Measurements from ENCODE around the gene ME3.

ME3 gene

DNA sequence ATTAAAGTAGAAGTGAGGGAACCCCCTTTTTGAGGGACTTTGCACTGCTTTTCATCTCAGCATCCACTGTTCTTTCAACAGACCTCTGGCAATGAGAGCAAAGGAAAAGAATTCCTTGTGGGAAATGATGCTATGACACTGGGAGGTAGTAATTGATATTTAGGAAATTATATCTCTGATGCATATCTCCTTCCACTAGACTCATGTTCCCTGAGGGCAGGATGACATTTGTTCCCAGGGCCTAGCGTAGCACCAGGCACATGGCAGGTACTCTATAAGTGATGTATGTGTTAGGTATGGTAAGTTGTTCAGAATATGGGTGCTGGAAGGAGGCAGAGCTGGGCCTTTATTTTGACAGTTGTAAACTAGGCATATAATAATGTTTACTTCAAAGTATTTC lies 154.9 kb downstream of the ME3 start:
- no peak for TF ChIP-seq CTCF (IDR thresholded peaks at IDR 0.05)
- H3K4me3 ChIP-seq = no peak overlapping the region

GRCh38 chr11:86515297-86516094 lies 156.9 kb downstream of the ME3 start:
- no peaks in the 10 kb centered on the region for H3K9me3 ChIP-seq
- DNase-seq = no peak
- H3K27ac ChIP-seq = peak overlapping the region; percentile 18 to 34
- TF ChIP-seq CTCF (IDR thresholded peaks at IDR 0.05) = no peak
- intact Hi-C loops (cut with DNase I; ENCODE audit: low total_unique reads) = no loop called here
- no peak overlapping the region for H3K4me3 ChIP-seq
- H3K4me1 ChIP-seq = peaks cover 0 to 57% (median 40%) of the 10 kb centered on the region in 4 donors
- no peaks in the 10 kb centered on the region for H3K27me3 ChIP-seq
- no peaks in the 10 kb centered on the region for H3K36me3 ChIP-seq

More for the DNA sequence above, 154.9 kb downstream of the ME3 start:
- intact Hi-C loops (cut with DNase I; ENCODE audit: low total_unique reads) = no loop called here
- H3K36me3 ChIP-seq = no peaks in the 10 kb centered on the region
- no peaks in the 10 kb centered on the region for H3K27me3 ChIP-seq
- DNase-seq = no peak
- no peaks in the 10 kb centered on the region for H3K9me3 ChIP-seq
- H3K27ac ChIP-seq = no peak overlapping the region
- H3K4me1 ChIP-seq = peaks cover 0 to 45% (median 31%) of the 10 kb centered on the region in 4 donors

GRCh38 chr11:86514453-86514852 lies 158.0 kb downstream of the ME3 start:
- H3K4me1 ChIP-seq = peaks cover 0 to 52% (median 30%) of the 10 kb centered on the region in 4 donors
- intact Hi-C loops (cut with DNase I; ENCODE audit: low total_unique reads) = no loop called here
- TF ChIP-seq CTCF (IDR thresholded peaks at IDR 0.05) = no peak

DNA sequence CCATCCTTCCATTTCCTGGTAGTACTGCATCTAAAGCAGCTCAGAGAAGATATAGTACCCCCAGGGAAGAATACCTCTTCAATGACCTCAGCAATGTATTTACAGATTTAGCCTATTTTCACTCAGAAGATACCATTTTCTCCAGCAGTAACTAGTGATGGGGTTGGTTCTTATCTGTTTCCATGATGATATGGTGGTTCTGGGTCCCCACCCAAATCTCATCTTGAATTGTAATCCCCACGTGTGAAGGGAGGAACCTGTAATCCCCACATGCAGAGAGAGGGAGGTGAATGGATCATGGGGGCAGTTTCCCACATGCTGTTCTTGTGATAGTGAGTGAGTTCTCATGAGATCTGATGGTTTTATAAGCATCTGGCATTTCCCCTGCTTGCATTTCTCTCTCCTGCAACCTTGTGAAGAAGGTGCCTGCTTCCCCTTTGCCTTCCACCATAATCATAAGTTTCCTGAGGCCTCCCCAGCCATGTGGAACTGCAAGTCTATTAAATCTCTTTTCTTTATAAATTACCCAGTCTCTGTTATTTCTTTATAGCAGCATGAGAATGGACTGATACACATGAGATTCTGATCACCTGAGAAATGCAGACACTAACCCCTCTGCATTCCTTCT lies 158.6 kb downstream of the ME3 start:
- no peak for TF ChIP-seq CTCF (IDR thresholded peaks at IDR 0.05)
- no peaks in the 10 kb centered on the region for H3K36me3 ChIP-seq
- no peak overlapping the region for H3K27ac ChIP-seq
- H3K4me3 ChIP-seq = no peak overlapping the region
- H3K27me3 ChIP-seq = no peaks in the 10 kb centered on the region
- intact Hi-C loops (cut with DNase I; ENCODE audit: low total_unique reads) = no loop called here
- peaks cover 0 to 47% (median 26%) of the 10 kb centered on the region in 4 donors for H3K4me1 ChIP-seq
- H3K9me3 ChIP-seq = no peaks in the 10 kb centered on the region
- DNase-seq = no peak

More at GRCh38 chr11:86514453-86514852, 158.0 kb downstream of the ME3 start:
- no peak for DNase-seq
- Histone ChIP-seq H3K4me3 (no peak overlapping the region), H3K36me3 (no peaks in the 10 kb centered on the region), H3K27me3 (no peaks in the 10 kb centered on the region), H3K9me3 (no peaks in the 10 kb centered on the region), H3K27ac (no peak overlapping the region)

- Histone ChIP-seq H3K27ac (no peak overlapping the region), H3K4me1 (peaks cover 0 to 39% (median 21%) of the 10 kb centered on the region in 4 donors), H3K27me3 (no peaks in the 10 kb centered on the region), H3K4me3 (no peak overlapping the region), H3K9me3 (no peaks in the 10 kb centered on the region), H3K36me3 (no peaks in the 10 kb centered on the region)
- no peak for TF ChIP-seq CTCF (IDR thresholded peaks at IDR 0.05)
- DNase-seq = no peak
- intact Hi-C loops (cut with DNase I; ENCODE audit: low total_unique reads) = no loop called here
These were observed 159.3 kb downstream of the ME3 start for GRCh38 chr11:86513138-86513537.
